Heart right ventricle (tissue), 16 donors: ENCODE data around the gene SYT3. TPM values are rescaled to one million over a fixed set of nuclear protein-coding genes. Genes with fewer than 3 reads are reported as not detected.
"Not testable (repeated sequence)": the region's sequence is repeated elsewhere in the genome, so short reads cannot be mapped to it uniquely, and the experiment has no call there.

ENCODE experiments used
- ATAC-seq, 8 donors: fragments of 200-7000 bp; cut with Tn5 transposase; one replicate each; pipeline ENCODE4 v1.9.1; 2020; ENCODE audit warnings: mild to moderate bottlenecking in 8 of 8, moderate library complexity in 8 of 8, moderate number of reproducible peaks in 1 of 8
- DNase-seq, 2 donors: peaks; one replicate each; pipeline ENCODE4 v3.0.0-alpha.2; 2020
- H3K27ac ChIP-seq, 10 donors: fragments of 200-600 bp; sonication (generic) in 2 of 10; one replicate each; pipeline versions ENCODE4 v1.5.0 to v1.8.0; 2020 to 2022; ENCODE audit warnings: mild to moderate bottlenecking in 3 of 10
- H3K27me3 ChIP-seq, 7 donors: fragments of 200-600 bp; one replicate each; pipeline ENCODE4 v1.8.0; 2021 to 2022; ENCODE audit warnings: mild to moderate bottlenecking in 2 of 7
- H3K36me3 ChIP-seq, 9 donors: fragments of 200-600 bp; sonication (generic) in 1 of 9; one replicate each; pipeline versions ENCODE4 v1.5.0 to v1.8.0; 2020 to 2022; ENCODE audit warnings: mild to moderate bottlenecking in 2 of 9
- H3K4me1 ChIP-seq, 9 donors: fragments of 200-600 bp; sonication (generic) in 1 of 9; one replicate each; pipeline versions ENCODE4 v1.5.0 to v1.8.0; 2020 to 2022; ENCODE audit warnings: mild to moderate bottlenecking in 4 of 9
- H3K4me3 ChIP-seq, 10 donors: fragments of 200-600 bp; sonication (generic) in 2 of 10; one replicate each; pipeline versions ENCODE4 v1.5.0 to v1.8.0; 2020 to 2022; ENCODE audit warnings: mild to moderate bottlenecking in 7 of 10, moderate library complexity in 2 of 10
- H3K9me3 ChIP-seq, 11 donors: fragments of 200-600 bp in 10 of 11; sonication (generic) in 2 of 11; one replicate each; pipeline versions ENCODE4 v1.5.0 to v1.8.0; 2013 to 2022; ENCODE audit warnings: mild to moderate bottlenecking in 2 of 11, control low read depth in 1 of 11, moderate library complexity in 1 of 11
- WGBS, 2 donors: extraction: QIAGEN DNeasy Blood & Tissue Kit; methylation state at CpG; one replicate each; pipeline ENCODE4 v1.1.7; 2013; ENCODE audit warnings: inconsistent platforms in 1 of 2; 5-methylcytosine and 5-hydroxymethylcytosine counted together
- intact Hi-C, 10 donors: fragments of 100-400 bp; cut with DNase I; formaldehyde crosslinking; loops; one replicate each; pipeline versions ENCODE4 v1.11.1 to v1.14.2; 2022
- polyA plus RNA-seq, 2 donors: library from polyadenylated mRNA; stranded (reverse); fragments of 200-250 nt; gene quantifications; one replicate each; pipeline ENCODE4 v1.2.3, GENCODE V29; 2013
- total RNA-seq, 10 donors: library from RNA; stranded (reverse); fragmentation: NEBNext Ultra II Directional in 3 of 10; extraction: Animal tissue kit (Norgen Biotek cat#: 25700) in 3 of 10; gene quantifications; one replicate each; pipeline versions ENCODE4 v1.2.1 to v1.2.4, GENCODE V29; 2021 to 2023
- TF ChIP-seq, protein P1 (sequence below), 9 donors: fragments of 200-600 bp; sonication (generic) in 2 of 9; IDR thresholded peaks; one replicate each; pipeline versions ENCODE4 v1.5.0 to v1.8.0; 2021 to 2022; ENCODE audit warnings: antibody characterized with exemption in 9 of 9, mild to moderate bottlenecking in 5 of 9, moderate library complexity in 1 of 9
- donor health status: Arrhythmogenic right ventricular cardiomyopathy.
- donor health status: ischemic (EF 13 %, LVEDD 7.1; RV severe dilation, severe dysfunction).
- donor health status: healthy with polysubstance abuse.
- donor health status: DM: no; HTN: yes; CAD: no.
- donor health status: DM: no; HTN: no; CAD: no.
- donor health status: ischemic (EF 25% LVEDD 6.9; RV normal size, moderate dysfunction).
- donor health status: ischemic (EF 25% LVEDD 5.7; RV mildly dilated, moderate dysfunction).
- donor health status: healthy.
- donor health status: DM: yes; HTN: yes; CAD: no.
- donor health status: Ischemic cardiomyopathy.
- donor health status: ischemic (EF 35%, LVEDD 5.7; RV mildly dilated, moderate dysfunction).
- donor health status: nonischemic (EF 11% LVEDD 7.7; RV severe dilation, severe dysfunction).
- donor health status: DM: yes; HTN: yes; CAD: no.
- donor health status: PGD.
- donor health status: ischemic (EF 29% LVEDD 5.4; RV normal size, mild dysfunction).
- donor health status: nonischemic (EF 23%, LVEDD 6.1; RV moderate dilation, normal function).

SYT3 gene
- total and polyA plus RNA-seq, 12 donors = 0.04 to 0.49 (median 0.25) TPM; not detected in 8

DNA sequence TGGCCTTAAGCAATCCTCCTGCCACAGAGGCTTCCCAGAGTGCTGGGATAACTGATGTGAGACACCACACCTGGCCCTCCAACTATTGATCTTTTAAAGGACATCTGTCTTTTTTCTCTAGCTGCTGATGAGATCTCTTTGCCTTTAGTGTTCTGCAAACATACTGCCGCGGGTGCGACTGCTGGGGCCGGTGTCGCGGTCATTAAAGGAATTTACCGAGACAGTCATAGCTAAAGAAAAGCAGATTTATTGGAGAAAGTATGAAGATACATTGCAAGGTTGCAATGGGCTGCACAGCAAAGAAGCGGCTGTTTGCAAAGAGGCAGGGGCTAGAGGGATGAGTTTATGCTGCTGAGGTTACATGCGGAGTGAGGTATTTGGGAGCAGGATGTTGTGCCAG, 40.3 kb downstream of the SYT3 start:
- 80 to 84% methylated on average over 9 of the region's 9 CpGs for WGBS, 2 donors
- ATAC-seq = no peak

DNA sequence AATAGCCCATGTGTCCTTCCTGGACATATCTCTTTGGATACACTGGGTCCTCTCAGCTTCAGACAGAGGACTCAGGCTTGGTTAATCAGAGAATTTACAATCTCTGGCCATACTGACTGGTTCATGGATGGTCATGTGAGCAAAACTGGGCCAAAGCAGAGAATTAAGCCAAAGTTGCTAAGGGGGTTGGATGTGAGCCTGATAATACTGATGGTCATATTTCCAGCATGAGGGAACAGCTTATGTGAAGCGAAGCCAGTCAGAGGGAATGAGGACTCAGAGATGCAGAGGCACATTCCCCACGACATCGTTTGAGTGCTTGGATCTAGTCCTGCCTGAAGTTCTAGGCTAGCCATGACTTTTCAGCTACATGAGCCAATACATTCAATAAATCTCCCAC, 49.5 kb downstream of the SYT3 start:
- TF ChIP-seq, protein P1, sequence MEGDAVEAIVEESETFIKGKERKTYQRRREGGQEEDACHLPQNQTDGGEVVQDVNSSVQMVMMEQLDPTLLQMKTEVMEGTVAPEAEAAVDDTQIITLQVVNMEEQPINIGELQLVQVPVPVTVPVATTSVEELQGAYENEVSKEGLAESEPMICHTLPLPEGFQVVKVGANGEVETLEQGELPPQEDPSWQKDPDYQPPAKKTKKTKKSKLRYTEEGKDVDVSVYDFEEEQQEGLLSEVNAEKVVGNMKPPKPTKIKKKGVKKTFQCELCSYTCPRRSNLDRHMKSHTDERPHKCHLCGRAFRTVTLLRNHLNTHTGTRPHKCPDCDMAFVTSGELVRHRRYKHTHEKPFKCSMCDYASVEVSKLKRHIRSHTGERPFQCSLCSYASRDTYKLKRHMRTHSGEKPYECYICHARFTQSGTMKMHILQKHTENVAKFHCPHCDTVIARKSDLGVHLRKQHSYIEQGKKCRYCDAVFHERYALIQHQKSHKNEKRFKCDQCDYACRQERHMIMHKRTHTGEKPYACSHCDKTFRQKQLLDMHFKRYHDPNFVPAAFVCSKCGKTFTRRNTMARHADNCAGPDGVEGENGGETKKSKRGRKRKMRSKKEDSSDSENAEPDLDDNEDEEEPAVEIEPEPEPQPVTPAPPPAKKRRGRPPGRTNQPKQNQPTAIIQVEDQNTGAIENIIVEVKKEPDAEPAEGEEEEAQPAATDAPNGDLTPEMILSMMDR (IDR thresholded peaks at IDR 0.05) = no peak
- ATAC-seq (no peak), DNase-seq (no peak)
- Histone ChIP-seq H3K36me3 (no peaks in the 10 kb centered on the region), H3K27me3 (peaks cover 0 to 34% (median 15%) of the 10 kb centered on the region in 7 donors), H3K4me3 (no peak overlapping the region), H3K4me1 (no peaks in the 10 kb centered on the region), H3K27ac (no peak overlapping the region), H3K9me3 (no peaks in the 10 kb centered on the region)
- 58 to 70% methylated on average over 3 of the region's 3 CpGs for WGBS, 2 donors
- intact Hi-C loops = no loop called here

More for the DNA sequence above, 40.3 kb downstream of the SYT3 start:
- Histone ChIP-seq H3K9me3 (no peaks in the 10 kb centered on the region), H3K4me1 (no peaks in the 10 kb centered on the region), H3K27ac (no peak overlapping the region), H3K27me3 (peaks cover 3 to 68% (median 35%) of the 10 kb centered on the region in 7 donors), H3K4me3 (no peak overlapping the region), H3K36me3 (no peaks in the 10 kb centered on the region)
- TF ChIP-seq, protein P1 (IDR thresholded peaks at IDR 0.05) = no peak
- intact Hi-C loops = no loop called here
- DNase-seq = no peak

DNA sequence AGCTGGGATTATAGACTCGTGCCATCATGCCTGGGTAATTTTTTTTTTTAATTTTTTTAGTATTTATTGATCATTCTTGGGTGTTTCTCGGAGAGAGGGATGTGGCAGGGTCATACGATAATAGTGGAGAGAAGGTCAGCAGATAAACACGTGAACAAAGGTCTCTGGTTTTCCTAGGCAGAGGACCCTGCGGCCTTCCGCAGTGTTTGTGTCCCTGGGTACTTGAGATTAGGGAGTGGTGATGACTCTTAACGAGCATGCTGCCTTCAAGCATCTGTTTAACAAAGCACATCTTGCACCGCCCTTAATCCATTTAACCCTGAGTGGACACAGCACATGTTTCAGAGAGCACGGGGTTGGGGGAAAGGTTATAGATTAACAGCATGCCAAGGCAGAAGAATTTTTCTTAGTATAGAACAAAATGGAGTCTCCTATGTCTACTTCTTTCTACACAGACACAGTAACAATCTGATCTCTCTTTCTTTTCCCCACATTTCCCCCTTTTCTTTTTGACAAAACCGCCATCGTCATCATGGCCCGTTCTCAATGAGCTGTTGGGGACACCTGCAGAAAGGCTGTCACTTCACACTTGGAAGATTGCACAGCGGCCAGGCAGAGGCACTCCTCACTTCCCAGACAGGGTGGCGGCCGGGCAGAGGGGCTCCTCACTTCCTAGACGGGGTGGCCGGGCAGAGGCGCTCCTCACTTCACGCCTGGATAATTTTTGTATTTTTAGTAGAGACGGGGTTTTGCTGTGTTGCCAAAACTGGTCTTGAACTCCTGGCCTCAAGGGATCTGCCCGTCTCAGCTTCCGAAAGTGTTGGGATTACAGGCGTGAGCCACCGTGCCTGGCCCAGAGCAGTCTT, 57.7 kb downstream of the SYT3 start:
- ATAC-seq, H3K27ac ChIP-seq, H3K4me3 ChIP-seq, H3K9me3 ChIP-seq, H3K4me1 ChIP-seq, H3K36me3 ChIP-seq, intact Hi-C loops, DNase-seq: not testable (repeated sequence)
- H3K27me3 ChIP-seq = peaks cover 0 to 29% (median 13%) of the 10 kb centered on the region in 7 donors
- 80 to 84% methylated on average over 21 to 22 of the region's 24 CpGs for WGBS, 2 donors

DNA sequence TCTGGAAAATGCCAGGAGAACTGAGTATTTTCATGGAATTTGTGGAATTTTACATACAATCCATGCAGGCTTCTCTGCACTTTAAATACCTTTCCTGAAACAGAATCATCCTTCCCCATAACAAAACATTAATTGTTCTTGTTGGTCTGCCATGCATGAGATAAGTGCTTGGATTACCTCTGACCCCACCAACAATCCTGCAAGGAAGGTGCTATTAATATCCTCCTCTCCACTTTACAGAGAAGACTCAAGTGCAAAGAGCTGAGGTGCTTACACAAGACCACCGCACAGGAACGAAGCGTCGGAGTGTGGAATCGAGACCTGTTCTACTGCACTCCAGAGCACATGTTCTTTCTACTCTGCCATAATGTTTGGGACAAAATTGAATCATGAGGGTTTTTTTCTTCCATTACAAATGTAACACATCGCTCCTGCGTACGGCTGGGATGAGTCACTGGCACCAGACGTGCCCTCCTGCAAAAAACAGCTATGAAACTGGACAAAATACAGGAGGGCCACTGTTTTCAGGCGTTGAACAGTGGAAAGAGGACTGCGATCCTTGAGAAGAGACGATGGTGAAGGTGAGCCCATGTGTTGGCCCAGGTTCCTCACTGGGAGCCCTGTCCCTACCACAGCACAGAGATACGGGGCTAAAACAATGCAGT, 58.6 kb downstream of the SYT3 start:
- TF ChIP-seq, protein P1 (IDR thresholded peaks at IDR 0.05) = no peak
- DNase-seq (no peak), ATAC-seq (no peak)
- H3K36me3 ChIP-seq = no peaks in the 10 kb centered on the region
- no peak overlapping the region for H3K27ac ChIP-seq
- 67 to 75% methylated on average over 13 of the region's 13 CpGs for WGBS, 2 donors
- H3K4me1 ChIP-seq = no peaks in the 10 kb centered on the region
- peaks cover 0 to 34% (median 5%) of the 10 kb centered on the region in 7 donors for H3K27me3 ChIP-seq
- intact Hi-C loops = no loop called here
- H3K9me3 ChIP-seq = no peaks in the 10 kb centered on the region
- no peak overlapping the region for H3K4me3 ChIP-seq
